Measurements from ENCODE around the gene NEGR1.

DNA sequence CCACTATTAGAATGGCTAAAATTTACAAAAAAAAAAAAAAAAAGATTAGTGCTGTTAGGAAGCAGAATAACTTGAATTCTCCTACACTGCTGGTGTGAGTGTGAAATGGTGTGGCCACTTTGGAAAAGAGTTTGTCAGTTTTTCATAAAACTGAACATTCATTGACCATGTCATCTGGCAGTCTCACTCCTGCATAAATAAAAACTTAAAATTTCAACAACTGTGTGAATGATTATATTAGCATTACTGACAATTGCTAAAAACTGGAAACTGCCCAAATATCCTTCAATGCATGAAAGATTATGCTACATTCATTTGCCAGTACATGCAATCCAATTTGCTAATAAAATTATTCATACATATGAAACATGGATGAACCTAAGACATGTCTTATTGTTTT is 570.9 kb downstream of the NEGR1 start:
- TF ChIP-seq, protein P1, sequence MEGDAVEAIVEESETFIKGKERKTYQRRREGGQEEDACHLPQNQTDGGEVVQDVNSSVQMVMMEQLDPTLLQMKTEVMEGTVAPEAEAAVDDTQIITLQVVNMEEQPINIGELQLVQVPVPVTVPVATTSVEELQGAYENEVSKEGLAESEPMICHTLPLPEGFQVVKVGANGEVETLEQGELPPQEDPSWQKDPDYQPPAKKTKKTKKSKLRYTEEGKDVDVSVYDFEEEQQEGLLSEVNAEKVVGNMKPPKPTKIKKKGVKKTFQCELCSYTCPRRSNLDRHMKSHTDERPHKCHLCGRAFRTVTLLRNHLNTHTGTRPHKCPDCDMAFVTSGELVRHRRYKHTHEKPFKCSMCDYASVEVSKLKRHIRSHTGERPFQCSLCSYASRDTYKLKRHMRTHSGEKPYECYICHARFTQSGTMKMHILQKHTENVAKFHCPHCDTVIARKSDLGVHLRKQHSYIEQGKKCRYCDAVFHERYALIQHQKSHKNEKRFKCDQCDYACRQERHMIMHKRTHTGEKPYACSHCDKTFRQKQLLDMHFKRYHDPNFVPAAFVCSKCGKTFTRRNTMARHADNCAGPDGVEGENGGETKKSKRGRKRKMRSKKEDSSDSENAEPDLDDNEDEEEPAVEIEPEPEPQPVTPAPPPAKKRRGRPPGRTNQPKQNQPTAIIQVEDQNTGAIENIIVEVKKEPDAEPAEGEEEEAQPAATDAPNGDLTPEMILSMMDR (IDR thresholded peaks at IDR 0.05; ENCODE audit: extremely low read depth in 1 of 2, insufficient read depth in 1 of 2, low read depth in 1 of 2, low read length in 2 of 2) = no peak
- TF ChIP-seq EZH2 (IDR thresholded peaks at IDR 0.05; ENCODE audit: borderline replicate concordance, low read depth, low read length, severe bottlenecking) (no peak), POLR2A (IDR thresholded peaks at IDR 0.05; ENCODE audit: low read depth, low read length) (no peak), POLR2AphosphoS5 (IDR thresholded peaks at IDR 0.05; ENCODE audit: insufficient read depth, low read depth, low read length) (no peak), MYC (IDR thresholded peaks at IDR 0.05; ENCODE audit: low read depth, low read length) (no peak)
- TF ChIP-seq, protein P2, sequence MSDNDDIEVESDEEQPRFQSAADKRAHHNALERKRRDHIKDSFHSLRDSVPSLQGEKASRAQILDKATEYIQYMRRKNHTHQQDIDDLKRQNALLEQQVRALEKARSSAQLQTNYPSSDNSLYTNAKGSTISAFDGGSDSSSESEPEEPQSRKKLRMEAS (IDR thresholded peaks at IDR 0.05; ENCODE audit: insufficient read depth, insufficient read length) = no peak
